ENCODE measurements around the gene KATNB1.
"Not testable (repeated sequence)": the region's sequence is repeated elsewhere in the genome, so short reads cannot be mapped to it uniquely, and the experiment has no call there.

The KATNB1 gene

DNA sequence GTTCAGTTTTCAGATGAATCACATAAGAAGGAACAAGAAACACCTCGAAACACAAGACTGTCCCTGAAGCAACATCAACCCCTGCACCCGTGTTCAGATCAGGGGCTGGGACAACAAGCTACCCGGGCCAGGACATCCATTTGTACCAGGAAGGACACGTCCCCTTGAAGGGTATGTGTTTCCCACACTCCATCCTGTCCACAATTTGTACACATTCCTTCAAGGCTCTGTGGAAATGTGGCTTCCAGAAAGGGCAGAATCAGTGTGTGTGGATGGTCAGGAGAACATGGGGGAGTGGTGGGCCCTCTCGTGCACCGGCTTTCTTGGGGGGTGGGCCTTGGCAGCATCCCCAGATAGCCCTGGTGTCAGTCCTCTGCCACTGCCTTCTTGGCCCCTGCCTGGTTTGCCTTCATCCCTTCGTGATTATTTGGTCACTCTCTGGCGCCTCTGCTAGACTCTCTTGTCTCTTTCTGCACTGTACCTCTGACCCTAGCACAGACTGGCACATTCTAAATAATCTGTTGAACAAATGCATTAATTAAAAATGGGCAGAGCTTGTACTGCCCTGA is 56.4 kb downstream of the KATNB1 start:
- DNase-seq (ENCODE audit: low spot score): no peak

DNA sequence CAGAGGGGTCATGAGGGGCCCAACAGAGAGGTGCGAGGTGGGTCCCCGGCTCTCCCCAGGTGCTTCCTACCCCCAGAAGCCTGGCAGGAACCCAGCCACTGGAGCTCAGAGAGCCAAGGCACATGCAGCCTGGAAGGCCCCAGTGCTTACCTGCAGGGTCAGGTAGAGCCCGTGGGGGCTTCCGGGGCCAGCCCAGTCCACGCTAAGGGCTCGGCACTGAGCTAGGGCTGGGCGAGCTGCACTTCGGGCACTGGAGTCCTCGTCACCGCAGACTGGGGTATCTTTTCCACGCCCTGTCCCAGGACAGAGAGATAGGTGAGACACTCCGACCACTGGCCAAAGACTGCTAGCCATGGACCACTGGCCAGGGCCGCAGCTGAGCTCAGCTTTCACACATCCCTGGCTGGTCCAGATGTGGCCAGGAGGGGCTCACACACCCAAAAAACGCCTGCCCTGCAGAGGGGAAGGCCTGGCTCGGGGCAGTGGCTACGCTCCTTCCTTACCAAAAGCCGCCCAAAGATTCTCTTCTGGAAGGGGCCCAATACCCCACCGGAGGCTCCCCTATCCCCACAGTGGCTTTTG is 59.4 kb downstream of the KATNB1 start:
- DNase-seq (ENCODE audit: low spot score): no peak

DNA sequence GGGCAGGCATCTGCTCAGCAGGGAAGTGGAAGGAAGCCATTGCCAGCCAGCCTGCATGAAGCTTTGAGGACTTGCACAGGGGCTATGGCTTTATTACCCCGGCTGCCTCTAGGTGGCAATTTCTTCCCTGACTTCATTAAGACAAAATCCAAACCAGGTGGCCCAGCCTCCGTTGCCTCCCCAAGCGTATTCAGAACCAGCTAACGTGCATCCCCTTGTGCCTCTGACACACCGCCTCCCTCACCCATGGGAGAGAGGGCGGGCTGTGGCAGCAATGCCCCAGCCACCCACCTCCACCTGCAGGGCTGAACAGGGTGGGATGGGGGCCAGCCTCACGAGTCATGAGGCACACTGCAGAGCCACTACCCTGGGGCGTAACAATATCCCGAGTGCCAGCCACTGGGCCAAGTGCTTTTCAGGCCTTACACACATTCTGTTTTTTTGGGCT is 59.9 kb downstream of the KATNB1 start:
- peak; percentile 37 for DNase-seq (ENCODE audit: low spot score)

DNA sequence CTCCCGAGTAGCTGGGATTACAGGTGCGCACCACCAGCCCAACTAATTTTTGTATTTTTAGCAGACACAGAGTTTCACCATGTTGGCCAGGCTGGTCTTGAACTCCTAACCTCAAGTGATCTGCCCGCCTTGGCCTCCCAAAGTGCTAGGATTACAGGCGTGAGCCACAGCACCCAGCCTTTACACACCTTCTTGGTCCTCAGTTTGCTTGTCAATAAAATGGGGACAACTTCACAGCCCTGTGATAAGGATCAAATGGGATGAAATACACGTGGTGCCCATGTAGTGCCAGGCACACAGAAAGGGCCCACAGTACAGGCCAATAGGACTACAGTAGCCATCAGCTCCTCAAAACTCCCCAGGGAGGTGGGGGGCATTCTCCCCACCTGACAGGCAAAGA is 60.4 kb downstream of the KATNB1 start:
- DNase-seq (ENCODE audit: low spot score): not testable (repeated sequence)

DNA sequence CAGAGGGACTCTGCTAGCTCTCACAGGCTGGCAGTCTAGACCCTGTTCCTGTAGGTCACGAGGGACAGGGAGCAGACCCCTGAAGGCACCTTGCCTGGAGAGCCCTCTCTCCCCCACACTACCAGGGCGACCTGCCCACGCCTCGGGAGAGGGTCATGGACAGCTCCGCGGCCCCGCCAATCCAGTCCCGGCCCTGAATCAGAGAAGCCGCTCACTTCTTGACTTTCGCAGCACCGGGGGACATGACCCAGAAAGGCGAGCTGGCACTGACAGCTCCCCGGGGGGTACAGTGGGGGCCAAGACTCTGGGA is 61.6 kb downstream of the KATNB1 start:
- DNase-seq (ENCODE audit: low spot score): no peak

DNA sequence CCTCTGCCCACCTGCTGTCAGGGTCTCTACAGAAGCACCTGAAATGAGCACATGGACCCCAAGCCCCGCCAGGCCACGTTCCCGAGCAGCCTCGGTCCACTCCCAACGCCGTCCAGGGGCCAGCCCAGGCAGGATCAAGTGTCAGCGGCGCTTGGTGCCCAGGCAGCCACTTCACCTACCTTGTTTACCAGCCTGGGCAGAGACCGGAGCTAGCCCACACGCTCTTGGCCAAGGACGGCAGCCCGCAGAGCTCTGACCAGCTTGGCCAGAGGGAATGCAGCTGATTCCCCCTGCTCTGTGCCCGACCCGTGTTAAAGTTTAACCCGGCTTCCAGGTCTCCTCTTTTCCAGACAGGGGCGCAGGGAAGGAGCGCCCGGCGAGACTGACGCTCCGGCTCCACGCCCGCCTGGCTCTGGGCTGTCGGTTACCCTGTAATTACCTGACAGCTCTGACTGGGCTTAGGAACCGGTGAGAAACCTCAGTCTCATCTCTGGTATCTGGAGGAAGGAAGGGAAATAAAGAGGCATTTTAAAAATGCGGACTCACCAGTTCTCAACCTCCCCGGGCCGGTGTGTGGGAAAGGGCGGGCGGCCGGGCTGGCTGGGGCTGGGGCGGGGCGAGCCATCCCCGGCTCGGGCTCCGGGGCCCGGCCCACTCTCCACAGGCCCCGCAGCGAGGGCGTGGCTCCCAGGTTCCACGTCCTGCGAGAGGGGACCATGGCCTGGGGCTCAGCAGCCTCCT is 62.1 kb downstream of the KATNB1 start:
- no peak for DNase-seq (ENCODE audit: low spot score)

DNA sequence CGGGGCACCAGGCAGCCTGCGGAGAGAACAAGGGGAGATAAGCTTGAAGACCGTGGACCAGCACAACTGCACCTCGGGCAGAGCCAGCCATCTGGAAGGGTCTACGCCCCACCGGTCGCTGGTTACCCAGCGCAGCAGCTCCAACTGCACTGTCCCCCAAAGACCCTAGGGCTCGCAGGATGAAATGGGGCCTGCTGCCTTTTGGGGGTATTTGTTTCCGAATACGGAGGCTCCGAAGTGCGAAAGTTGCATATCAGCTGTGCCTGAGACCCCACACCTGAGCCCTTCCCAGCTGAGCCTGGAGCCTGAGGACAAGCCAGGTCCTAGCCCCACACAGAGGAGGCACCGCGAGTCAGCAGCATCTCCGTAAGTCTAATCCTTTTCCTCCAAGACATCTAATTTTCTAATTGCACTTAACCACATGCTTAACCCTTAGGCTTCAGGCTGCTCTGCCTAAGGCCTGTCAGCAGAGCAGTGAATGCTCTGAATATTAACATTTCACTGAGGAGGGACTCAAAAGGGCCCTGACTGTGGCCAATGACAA is 62.8 kb downstream of the KATNB1 start:
- no peak for DNase-seq (ENCODE audit: low spot score)

DNA sequence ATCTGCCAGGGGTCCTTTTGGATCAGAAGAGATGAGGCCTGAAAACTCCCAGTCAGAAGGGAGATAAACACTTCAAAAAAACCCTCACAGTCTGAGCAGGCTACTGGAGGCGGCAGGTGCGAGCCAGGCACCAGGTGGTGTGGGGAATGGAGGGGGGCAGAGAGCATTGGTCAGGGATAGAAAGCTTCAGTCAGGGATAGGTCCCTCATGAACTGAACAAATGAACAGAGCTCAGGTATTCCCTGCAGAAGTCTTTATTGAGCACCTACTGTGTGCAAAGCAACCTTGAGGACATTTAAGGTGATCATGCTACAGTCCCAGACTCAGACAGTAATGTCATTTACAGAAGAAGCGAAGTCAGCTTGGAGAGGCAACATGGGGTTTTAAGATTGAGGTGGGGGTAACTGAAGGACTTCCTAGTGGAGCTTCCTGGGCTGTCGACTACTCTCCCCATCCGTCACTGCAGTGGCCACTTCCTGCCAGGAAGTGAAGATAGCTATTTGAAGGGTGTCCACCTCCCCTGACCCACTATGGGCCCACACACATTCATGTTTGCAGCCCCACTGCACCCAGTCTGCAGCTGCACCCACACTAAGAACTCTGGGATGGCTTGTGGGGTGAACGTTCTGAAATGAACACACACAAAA is 63.5 kb downstream of the KATNB1 start:
- no peak for DNase-seq (ENCODE audit: low spot score)

DNA sequence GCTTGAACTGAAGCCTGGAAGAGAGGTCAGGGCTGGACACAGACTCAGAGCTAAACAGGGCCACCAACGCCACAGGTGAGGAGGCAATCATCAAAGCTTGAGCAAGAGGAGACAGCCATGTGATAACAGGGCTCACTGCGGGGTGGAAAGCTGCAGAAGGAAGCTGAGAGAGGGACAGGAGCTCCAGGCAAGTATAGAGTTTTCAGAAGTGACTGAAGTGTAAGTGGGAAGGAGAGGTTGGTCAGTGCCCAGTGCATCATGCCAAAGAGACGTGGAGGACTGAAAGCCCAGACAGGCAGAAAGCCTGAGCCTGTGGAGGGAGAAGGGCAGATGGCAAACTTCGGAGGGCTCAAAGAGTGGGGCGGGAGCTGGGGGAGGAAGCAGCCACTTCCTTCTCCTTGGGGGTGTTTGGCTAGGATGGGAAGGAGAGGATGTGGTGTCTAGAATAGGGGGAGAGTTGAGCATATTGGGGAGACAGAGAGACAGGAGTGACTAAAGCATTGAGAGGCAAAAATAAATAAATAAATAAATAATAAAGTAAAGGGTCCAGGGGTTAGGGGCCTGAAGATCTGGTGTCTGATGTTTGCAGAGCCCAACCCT is 64.1 kb downstream of the KATNB1 start:
- DNase-seq (ENCODE audit: low spot score): no peak

DNA sequence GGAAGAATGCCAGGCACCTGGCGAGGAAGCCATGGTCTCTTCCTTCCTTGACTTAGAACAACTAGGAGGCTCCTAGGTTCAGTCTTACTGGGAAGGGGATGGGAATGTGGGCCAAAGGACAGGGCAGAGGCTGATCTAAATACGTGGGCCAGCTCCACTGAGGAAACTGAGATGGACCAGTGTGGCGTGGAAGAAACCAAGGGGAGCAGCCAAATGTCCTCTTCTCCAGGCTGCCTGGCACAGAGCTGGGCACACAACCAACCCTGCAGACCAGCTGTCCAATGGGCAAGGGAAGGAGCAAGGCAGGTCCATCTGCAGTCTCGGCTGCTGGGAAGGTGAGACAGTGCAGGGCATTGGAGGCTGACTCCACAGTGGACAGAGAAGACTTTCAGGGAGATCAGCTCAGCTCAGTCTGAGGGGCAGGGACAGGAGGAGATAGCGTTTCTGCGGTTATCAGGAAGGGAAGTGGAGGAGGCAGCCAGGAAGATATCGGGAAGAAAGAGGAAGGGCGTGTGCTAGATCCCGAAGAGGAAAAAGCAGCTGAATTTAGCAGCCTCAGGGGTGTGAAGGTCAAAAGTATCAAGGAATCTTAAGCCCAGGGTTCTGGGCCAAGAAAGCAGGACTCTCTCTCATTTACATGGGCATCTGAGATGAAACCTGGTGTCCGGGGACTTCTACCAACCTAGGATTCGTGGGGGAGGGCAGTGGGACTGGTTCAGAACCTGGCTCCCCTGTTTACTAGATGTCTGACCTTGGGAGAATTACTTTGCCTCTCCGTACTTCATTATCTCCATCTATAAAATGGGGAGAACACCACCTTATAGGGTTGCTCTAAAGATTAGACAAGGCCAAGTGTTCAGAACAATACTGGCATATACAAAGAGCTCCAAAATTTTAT is 64.9 kb downstream of the KATNB1 start:
- DNase-seq (ENCODE audit: low spot score): no peak

DNA sequence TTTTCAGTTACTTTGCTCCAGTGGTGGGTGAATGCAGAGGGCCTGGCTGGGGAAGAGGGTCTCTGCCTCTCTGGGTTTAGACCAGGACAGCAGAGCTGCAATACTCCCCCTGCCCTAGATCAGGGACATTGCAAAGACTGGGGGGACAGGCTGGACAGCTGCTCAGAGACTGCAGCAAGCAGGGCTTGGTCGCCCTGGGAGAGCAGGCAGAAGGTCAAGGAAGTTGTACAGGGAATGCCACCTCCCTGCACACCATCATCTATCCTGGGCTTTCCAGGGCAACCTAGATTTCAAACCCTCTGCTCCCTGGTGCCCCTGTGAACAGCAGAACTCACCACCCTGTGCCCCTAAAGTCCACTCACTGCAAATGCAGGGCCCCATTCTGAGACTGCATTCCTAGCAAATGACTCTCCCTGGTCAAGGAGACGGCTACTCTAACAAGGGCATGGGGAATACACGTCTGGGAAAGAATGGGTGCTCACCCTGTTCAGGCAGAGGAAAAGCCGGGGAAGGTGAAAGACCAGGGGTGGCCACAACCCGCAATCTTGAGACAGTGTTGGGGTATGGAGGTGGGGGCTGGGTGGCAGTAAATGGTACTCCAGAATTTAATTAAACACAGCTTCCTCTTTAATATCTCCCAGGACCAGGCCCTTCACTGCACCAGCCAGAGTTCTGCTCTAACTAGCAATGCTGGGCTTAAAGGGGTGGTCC is 65.7 kb downstream of the KATNB1 start:
- DNase-seq (ENCODE audit: low spot score): no peak

DNA sequence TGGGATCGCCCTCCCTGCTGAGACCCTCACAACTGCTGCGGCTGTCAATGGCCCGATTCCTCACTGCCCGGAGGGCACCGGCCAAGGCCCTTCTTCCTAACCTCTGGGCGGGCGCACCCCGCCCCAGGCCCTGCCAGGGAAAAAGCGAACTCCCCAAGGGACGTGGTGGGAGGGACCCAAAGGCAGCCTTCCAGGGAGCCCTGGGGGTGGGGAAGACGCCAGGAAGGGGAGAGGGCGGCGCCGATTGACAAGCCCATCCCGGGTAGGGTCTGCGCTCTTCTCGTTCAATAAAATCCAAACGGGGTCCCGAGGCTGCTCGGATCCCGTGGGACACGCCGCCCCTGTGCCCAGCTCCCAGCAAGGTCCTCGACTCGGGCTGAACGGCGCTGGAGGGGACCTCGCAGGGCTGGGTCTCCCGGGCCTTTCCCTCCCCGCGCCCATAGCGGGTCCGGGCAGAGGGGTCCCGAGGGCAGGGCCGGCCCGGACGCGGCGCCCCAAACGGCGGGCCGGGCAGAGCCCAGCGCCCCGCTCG is 66.3 kb downstream of the KATNB1 start:
- no peak for DNase-seq (ENCODE audit: low spot score)

DNA sequence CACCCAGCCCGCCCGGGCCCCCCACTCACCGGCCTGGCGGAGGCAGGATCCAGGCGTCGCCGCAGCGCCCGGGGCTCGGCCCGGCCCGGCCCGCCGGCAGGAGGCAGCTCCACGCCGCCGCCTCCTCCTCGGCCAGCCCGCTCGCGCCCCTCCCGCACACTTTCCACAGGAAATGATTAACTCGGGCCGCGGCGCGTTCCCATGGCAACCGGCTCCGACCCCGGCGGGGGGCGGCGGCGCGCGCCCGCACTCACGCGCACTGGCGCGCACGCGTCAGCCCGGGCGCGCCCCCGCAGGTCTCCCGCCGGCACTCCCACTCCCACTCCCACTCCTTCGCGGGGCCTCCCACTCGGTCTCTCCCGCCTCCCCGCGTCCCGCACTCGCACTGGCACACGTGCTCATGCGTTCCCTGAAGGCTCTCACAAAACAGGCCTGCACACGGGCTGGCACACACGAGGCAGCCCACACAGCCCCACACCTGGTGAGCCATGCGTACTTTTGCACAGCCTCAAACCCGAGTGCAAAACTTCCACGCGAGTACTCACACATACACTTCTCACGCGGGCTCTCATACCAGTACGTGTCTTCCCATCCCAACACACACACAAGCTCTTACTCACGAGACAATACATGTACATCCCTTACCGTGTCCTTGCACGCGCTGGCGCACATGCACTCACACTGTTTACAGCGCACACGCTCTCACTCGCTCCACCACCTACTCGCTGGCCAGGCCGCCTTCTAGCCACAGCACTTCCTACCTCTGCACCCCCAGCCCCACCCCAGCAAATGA is 67.0 kb downstream of the KATNB1 start, which contains the start of gene KIFC3:
KIFC3 (minus strand) TSS at position 151 of the 793 bp plus-strand sequence. CDS start 4,248 bp downstream, outside the sequence.
- peak; percentile 42 for DNase-seq (ENCODE audit: low spot score)

DNA sequence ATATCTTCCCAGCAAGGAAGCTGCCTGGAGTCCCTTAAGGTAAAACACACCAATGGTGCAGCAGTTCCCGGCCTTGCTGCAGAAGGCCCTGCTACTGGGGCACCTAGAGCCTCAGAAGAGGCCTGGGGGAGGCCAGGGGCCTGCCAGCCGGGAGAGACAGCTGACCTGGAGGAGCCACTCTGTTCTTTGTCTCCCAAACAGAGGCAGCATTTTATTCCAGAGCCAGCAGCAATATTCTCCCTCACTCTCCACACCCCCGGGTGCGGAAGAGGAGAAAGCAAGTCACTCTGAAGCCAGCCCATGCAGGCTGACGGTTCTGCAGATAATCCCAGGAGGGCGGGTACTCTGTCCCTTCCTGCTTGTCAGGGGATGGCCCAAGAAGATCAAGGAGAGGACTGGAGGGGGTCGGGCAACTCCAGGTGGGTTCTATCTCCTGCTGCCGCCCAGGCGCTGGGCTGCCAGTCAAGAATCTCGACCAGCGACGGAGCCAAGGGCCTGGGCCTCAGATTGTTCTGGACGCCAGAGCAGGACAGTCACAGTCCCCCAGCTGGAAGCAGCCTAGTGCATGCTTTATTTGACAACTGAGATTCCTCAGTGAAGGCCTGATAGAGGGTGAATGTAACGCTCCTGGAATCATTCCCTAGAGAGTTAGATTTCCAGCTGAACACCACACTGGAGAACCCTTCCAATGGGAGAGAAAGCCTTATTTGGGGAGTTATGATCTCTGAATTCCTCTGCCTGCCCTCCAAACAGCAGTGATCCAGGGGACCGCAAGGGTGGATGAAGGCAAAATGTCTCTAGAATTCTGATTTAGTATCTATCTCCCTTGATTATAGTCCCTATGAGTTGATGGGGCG is 67.8 kb downstream of the KATNB1 start:
- no peak for DNase-seq (ENCODE audit: low spot score)

DNA sequence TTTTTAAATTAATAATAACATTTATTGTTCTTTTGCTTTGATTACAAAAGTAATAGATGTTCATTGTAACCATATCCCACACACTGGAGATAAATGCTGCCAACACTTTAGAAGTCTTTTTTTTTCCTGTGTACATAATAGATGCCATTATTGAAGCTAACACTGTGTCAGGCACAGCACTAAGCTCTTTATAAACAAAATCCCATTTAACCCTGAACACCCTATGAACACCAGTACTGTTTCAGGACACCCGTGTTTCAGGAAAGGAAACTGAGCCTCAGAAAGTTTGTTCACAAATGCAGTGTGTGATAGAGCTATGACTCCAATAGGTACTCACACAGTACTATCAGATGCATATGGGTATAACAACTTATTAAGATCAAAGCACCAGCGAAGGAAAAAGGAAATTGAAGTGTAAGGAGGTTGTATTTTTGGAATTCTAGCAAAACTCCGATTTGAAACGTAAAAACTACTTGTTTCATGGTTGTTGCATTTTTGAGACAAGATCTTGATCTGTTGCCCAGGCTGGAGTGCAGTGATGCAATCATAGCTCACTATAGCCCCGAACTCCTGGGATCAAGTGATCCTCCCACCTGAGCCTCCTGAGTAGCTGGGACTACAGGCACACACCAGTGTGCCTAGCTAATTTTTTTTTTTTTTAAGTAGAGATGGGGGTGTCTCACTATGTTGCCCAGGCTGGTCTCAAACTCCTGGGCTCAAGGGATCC is 68.7 kb downstream of the KATNB1 start:
- DNase-seq (ENCODE audit: low spot score): no peak

DNA sequence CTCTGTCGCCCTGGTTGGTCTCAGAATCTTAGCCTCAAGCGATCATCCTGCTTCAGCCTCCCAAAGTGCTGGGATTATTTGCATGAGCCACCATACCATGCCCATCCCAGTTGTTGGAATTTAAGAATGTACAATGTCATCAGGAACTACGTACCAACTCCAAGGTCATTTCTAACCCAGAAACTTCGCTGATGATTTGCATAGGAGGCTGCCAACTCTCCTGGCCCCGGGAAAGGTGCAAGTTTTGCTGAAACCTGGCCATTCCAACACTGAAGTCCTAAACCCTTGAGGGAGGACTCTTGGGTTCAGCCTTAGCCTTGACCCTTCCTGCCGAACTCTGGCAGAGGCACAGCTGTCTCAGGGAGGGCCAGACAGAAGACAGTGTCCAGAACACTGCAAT is 69.6 kb downstream of the KATNB1 start:
- no peak for DNase-seq (ENCODE audit: low spot score)

All from activated CD4-positive, alpha-beta T cell treated with anti-CD3 and anti-CD28 coated beads, Interleukin-2, Interleukin-4, amounts not matched to agents 100 ng/mL and 50 ng/mL, durations not matched to agents 16 hours and 8 hours (primary cell).